ENCODE results near the gene XIRP2. TPM values are rescaled to one million over a fixed set of nuclear protein-coding genes. Genes with fewer than 3 reads are reported as not detected.
"Not testable (repeated sequence)": the region's sequence is repeated elsewhere in the genome, so short reads cannot be mapped to it uniquely, and the experiment has no call there.

XIRP2 gene
- total RNA-seq, 5 donors from 2014 or later (not counting 1 experiment from before 2014, with no cell fraction given) = not detected

GRCh38 chr2:167253025-167253424 lies 364.7 kb downstream of the XIRP2 start:
- H3K36me3 ChIP-seq (ENCODE audit: control insufficient read depth in 2 of 2, extremely low read depth in 1 of 2, insufficient read depth in 1 of 2, low read length in 1 of 2) = no peaks in the 10 kb centered on the region
- H3K36me3 Mint-ChIP-seq = no peaks in the 10 kb centered on the region
- H3K4me3 ChIP-seq (ENCODE audit: control insufficient read depth in 1 of 2, extremely low read depth in 1 of 2, low read length in 1 of 2) = no peak overlapping the region
- no peak for ATAC-seq (replicated peaks in 1 of 4)
- no peaks in the 10 kb centered on the region for H3K9me3 Mint-ChIP-seq
- H3K4me3 Mint-ChIP-seq = no peak overlapping the region
- no peak overlapping the region for H3K27ac Mint-ChIP-seq
- H3K4me1 ChIP-seq (ENCODE audit: control insufficient read depth in 1 of 2, extremely low read depth in 1 of 2, insufficient read depth in 2 of 2, low read length in 2 of 2) = no peaks in the 10 kb centered on the region
- H3K27me3 ChIP-seq (replicated peaks in 1 of 2; ENCODE audit: control insufficient read depth in 2 of 2, extremely low read depth in 1 of 2, insufficient read depth in 2 of 2, low read length in 1 of 2) = no peaks in the 10 kb centered on the region
- no peaks in the 10 kb centered on the region for H3K27me3 Mint-ChIP-seq
- no peaks in the 10 kb centered on the region for H3K9me3 ChIP-seq
- no CpG with 5 or more reads among the region's 2 CpGs for WGBS (ENCODE audit: insufficient coverage)
- H3K27ac ChIP-seq (ENCODE audit: low read length) = no peak overlapping the region
- POLR2A ChIA-PET = no interaction called here
- H3K4me1 Mint-ChIP-seq = no peaks in the 10 kb centered on the region
- no peak for DNase-seq
- CTCF ChIA-PET = no interaction called here

GRCh38 chr2:167254721-167255120 lies 366.4 kb downstream of the XIRP2 start:
- no peaks in the 10 kb centered on the region for H3K4me1 Mint-ChIP-seq
- H3K27ac Mint-ChIP-seq = no peak overlapping the region
- Histone ChIP-seq H3K36me3 (ENCODE audit: control insufficient read depth in 2 of 2, extremely low read depth in 1 of 2, insufficient read depth in 1 of 2, low read length in 1 of 2) (no peaks in the 10 kb centered on the region), H3K9me3 (no peaks in the 10 kb centered on the region), H3K4me3 (ENCODE audit: control insufficient read depth in 1 of 2, extremely low read depth in 1 of 2, low read length in 1 of 2) (no peak overlapping the region), H3K27me3 (replicated peaks in 1 of 2; ENCODE audit: control insufficient read depth in 2 of 2, extremely low read depth in 1 of 2, insufficient read depth in 2 of 2, low read length in 1 of 2) (no peaks in the 10 kb centered on the region), H3K27ac (ENCODE audit: low read length) (no peak overlapping the region), H3K4me1 (ENCODE audit: control insufficient read depth in 1 of 2, extremely low read depth in 1 of 2, insufficient read depth in 2 of 2, low read length in 2 of 2) (no peaks in the 10 kb centered on the region)
- H3K27me3 Mint-ChIP-seq = no peaks in the 10 kb centered on the region
- no peaks in the 10 kb centered on the region for H3K36me3 Mint-ChIP-seq
- POLR2A ChIA-PET = no interaction called here
- ATAC-seq (replicated peaks in 1 of 4) (no peak), DNase-seq (no peak)
- no peaks in the 10 kb centered on the region for H3K9me3 Mint-ChIP-seq
- CTCF ChIA-PET = no interaction called here
- H3K4me3 Mint-ChIP-seq = no peak overlapping the region
- WGBS (ENCODE audit: insufficient coverage) = no CpG with 5 or more reads among the region's 1 CpG

DNA sequence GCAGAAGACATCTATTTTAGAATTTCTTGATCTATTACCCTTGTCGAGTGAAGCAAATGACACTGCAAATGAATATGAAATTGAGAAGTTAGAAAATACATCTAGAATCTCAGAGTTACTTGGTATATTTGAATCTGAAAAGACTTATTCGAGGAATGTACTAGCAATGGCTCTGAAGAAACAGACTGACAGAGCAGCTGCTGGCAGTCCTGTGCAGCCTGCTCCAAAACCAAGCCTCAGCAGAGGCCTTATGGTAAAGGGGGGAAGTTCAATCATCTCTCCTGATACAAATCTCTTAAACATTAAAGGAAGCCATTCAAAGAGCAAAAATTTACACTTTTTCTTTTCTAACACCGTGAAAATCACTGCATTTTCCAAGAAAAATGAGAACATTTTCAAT lies 370.4 kb downstream of the XIRP2 start:
- Histone ChIP-seq H3K9me3 (no peaks in the 10 kb centered on the region), H3K27me3 (replicated peaks in 1 of 2; ENCODE audit: control insufficient read depth in 2 of 2, extremely low read depth in 1 of 2, insufficient read depth in 2 of 2, low read length in 1 of 2) (no peaks in the 10 kb centered on the region), H3K4me3 (ENCODE audit: control insufficient read depth in 1 of 2, extremely low read depth in 1 of 2, low read length in 1 of 2) (no peak overlapping the region), H3K27ac (ENCODE audit: low read length) (no peak overlapping the region), H3K36me3 (ENCODE audit: control insufficient read depth in 2 of 2, extremely low read depth in 1 of 2, insufficient read depth in 1 of 2, low read length in 1 of 2) (no peaks in the 10 kb centered on the region), H3K4me1 (ENCODE audit: control insufficient read depth in 1 of 2, extremely low read depth in 1 of 2, insufficient read depth in 2 of 2, low read length in 2 of 2) (no peaks in the 10 kb centered on the region)
- no peaks in the 10 kb centered on the region for H3K4me1 Mint-ChIP-seq
- no peaks in the 10 kb centered on the region for H3K36me3 Mint-ChIP-seq
- no peaks in the 10 kb centered on the region for H3K27me3 Mint-ChIP-seq
- ATAC-seq (replicated peaks in 1 of 4) (no peak), DNase-seq (no peak)
- H3K4me3 Mint-ChIP-seq = no peak overlapping the region
- no CpG with 5 or more reads among the region's 3 CpGs for WGBS (ENCODE audit: insufficient coverage)
- H3K27ac Mint-ChIP-seq = no peak overlapping the region
- POLR2A ChIA-PET = no interaction called here
- CTCF ChIA-PET = no interaction called here
- H3K9me3 Mint-ChIP-seq = no peaks in the 10 kb centered on the region

- no peak for DNase-seq
Measured at GRCh38 chr2:167264380-167264779, 376.1 kb downstream of the XIRP2 start.

DNA sequence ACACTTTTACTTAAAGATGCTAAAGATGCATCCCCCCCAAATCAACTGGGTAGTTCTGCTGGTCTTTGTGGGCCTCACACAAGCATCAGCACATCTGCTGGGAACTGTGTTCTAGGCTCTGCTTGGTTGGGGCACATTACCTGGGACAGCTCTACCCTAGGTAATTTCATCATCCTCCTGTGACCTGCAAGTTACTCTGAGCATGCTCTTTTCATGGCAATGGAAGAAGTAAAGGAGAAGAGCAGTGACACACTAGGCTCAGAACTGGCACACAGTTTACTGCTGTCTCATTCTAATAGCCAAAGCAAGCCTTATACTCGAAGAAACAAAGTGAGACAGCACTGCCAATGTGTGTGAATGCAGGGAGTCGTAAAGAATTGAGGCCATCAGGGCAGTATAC lies 376.7 kb downstream of the XIRP2 start:
- Histone ChIP-seq H3K4me3 (ENCODE audit: control insufficient read depth in 1 of 2, extremely low read depth in 1 of 2, low read length in 1 of 2) (no peak overlapping the region), H3K27ac (ENCODE audit: low read length) (no peak overlapping the region), H3K36me3 (ENCODE audit: control insufficient read depth in 2 of 2, extremely low read depth in 1 of 2, insufficient read depth in 1 of 2, low read length in 1 of 2) (no peaks in the 10 kb centered on the region), H3K27me3 (replicated peaks in 1 of 2; ENCODE audit: control insufficient read depth in 2 of 2, extremely low read depth in 1 of 2, insufficient read depth in 2 of 2, low read length in 1 of 2) (no peaks in the 10 kb centered on the region), H3K4me1 (ENCODE audit: control insufficient read depth in 1 of 2, extremely low read depth in 1 of 2, insufficient read depth in 2 of 2, low read length in 2 of 2) (no peaks in the 10 kb centered on the region), H3K9me3 (no peaks in the 10 kb centered on the region)
- no peak for DNase-seq
- no peaks in the 10 kb centered on the region for H3K36me3 Mint-ChIP-seq
- ChIA-PET POLR2A (no interaction called here), CTCF (no interaction called here)
- H3K4me3 Mint-ChIP-seq = no peak overlapping the region
- H3K27ac Mint-ChIP-seq = no peak overlapping the region
- no CpG with 5 or more reads among the region's 2 CpGs for WGBS (ENCODE audit: insufficient coverage)
- H3K27me3 Mint-ChIP-seq = no peaks in the 10 kb centered on the region
- ATAC-seq (replicated peaks in 1 of 4) = no peak
- no peaks in the 10 kb centered on the region for H3K4me1 Mint-ChIP-seq
- peaks cover 7 to 16% (median 9%) of the 10 kb centered on the region in 3 donors for H3K9me3 Mint-ChIP-seq

More at GRCh38 chr2:167264380-167264779, 376.1 kb downstream of the XIRP2 start:
- H3K27ac Mint-ChIP-seq = no peak overlapping the region
- 91% methylated on average over 1 of the region's 5 CpGs for WGBS (ENCODE audit: insufficient coverage)
- Histone ChIP-seq H3K27me3 (replicated peaks in 1 of 2; ENCODE audit: control insufficient read depth in 2 of 2, extremely low read depth in 1 of 2, insufficient read depth in 2 of 2, low read length in 1 of 2) (no peaks in the 10 kb centered on the region), H3K9me3 (no peaks in the 10 kb centered on the region), H3K4me1 (ENCODE audit: control insufficient read depth in 1 of 2, extremely low read depth in 1 of 2, insufficient read depth in 2 of 2, low read length in 2 of 2) (no peaks in the 10 kb centered on the region), H3K27ac (ENCODE audit: low read length) (no peak overlapping the region), H3K36me3 (ENCODE audit: control insufficient read depth in 2 of 2, extremely low read depth in 1 of 2, insufficient read depth in 1 of 2, low read length in 1 of 2) (no peaks in the 10 kb centered on the region), H3K4me3 (ENCODE audit: control insufficient read depth in 1 of 2, extremely low read depth in 1 of 2, low read length in 1 of 2) (no peak overlapping the region)
- H3K4me1 Mint-ChIP-seq = no peaks in the 10 kb centered on the region
- ChIA-PET CTCF (no interaction called here), POLR2A (no interaction called here)
- no peaks in the 10 kb centered on the region for H3K36me3 Mint-ChIP-seq
- no peak overlapping the region for H3K4me3 Mint-ChIP-seq
- no peak for ATAC-seq (replicated peaks in 1 of 4)
- H3K9me3 Mint-ChIP-seq = peaks cover 4 to 12% (median 5%) of the 10 kb centered on the region in 3 donors
- H3K27me3 Mint-ChIP-seq = no peaks in the 10 kb centered on the region

DNA sequence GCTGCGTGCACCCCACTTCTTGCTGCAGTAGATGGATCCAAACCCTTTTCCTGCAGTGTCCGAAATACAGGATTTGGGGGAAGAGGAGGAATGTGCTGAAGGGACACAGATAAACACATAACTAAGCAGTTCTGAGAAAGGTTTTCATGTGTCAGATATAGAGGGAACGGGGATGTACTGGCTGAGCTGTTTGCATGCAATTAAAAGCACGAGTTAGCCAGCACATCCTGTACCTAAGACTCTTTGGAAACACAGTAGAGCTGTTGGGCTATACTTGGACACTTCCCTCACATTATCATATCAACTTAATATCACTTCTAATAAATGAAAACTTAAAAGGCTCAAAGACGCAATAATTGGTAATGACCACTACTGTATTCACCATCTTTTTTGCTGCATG lies 377.4 kb downstream of the XIRP2 start:
- Histone ChIP-seq H3K27me3 (replicated peaks in 1 of 2; ENCODE audit: control insufficient read depth in 2 of 2, extremely low read depth in 1 of 2, insufficient read depth in 2 of 2, low read length in 1 of 2) (no peaks in the 10 kb centered on the region), H3K27ac (ENCODE audit: low read length) (no peak overlapping the region), H3K36me3 (ENCODE audit: control insufficient read depth in 2 of 2, extremely low read depth in 1 of 2, insufficient read depth in 1 of 2, low read length in 1 of 2) (no peaks in the 10 kb centered on the region), H3K4me1 (ENCODE audit: control insufficient read depth in 1 of 2, extremely low read depth in 1 of 2, insufficient read depth in 2 of 2, low read length in 2 of 2) (no peaks in the 10 kb centered on the region), H3K4me3 (ENCODE audit: control insufficient read depth in 1 of 2, extremely low read depth in 1 of 2, low read length in 1 of 2) (no peak overlapping the region), H3K9me3 (no peaks in the 10 kb centered on the region)
- ChIA-PET CTCF (no interaction called here), POLR2A (no interaction called here)
- H3K36me3 Mint-ChIP-seq = no peaks in the 10 kb centered on the region
- DNase-seq (no peak), ATAC-seq (replicated peaks in 1 of 4) (no peak)
- no peaks in the 10 kb centered on the region for H3K4me1 Mint-ChIP-seq
- no peaks in the 10 kb centered on the region for H3K27me3 Mint-ChIP-seq
- no peak overlapping the region for H3K27ac Mint-ChIP-seq
- WGBS (ENCODE audit: insufficient coverage) = 70% methylated on average over 2 of the region's 5 CpGs
- peaks cover 7 to 16% (median 9%) of the 10 kb centered on the region in 3 donors for H3K9me3 Mint-ChIP-seq
- no peak overlapping the region for H3K4me3 Mint-ChIP-seq

DNA sequence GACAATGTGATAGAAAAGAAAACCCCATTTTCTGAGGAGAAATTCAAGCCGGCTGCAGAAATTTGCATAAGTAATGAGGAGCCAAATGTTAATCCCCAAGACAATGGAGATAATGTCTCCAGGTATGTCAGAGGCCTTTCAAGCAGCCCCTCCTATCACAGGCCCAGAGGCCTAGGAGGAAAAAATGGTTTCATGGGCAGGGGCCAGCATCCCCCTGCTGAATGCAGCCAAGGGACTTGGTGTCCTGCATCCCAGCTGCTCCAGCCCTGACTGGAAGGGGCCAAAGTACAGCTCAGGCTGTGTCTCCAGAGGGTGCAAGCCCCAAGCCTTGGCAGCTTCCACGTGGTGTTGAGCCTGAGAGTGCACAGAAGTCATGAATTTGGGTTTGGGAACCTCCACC lies 380.0 kb downstream of the XIRP2 start:
- H3K4me3 ChIP-seq (ENCODE audit: control insufficient read depth in 1 of 2, extremely low read depth in 1 of 2, low read length in 1 of 2); H3K27me3 Mint-ChIP-seq; DNase-seq; POLR2A ChIA-PET; H3K9me3 ChIP-seq; H3K27ac Mint-ChIP-seq; H3K27ac ChIP-seq (ENCODE audit: low read length); H3K4me1 Mint-ChIP-seq; ATAC-seq (replicated peaks in 1 of 4); H3K4me1 ChIP-seq (ENCODE audit: control insufficient read depth in 1 of 2, extremely low read depth in 1 of 2, insufficient read depth in 2 of 2, low read length in 2 of 2); CTCF ChIA-PET; H3K27me3 ChIP-seq (replicated peaks in 1 of 2; ENCODE audit: control insufficient read depth in 2 of 2, extremely low read depth in 1 of 2, insufficient read depth in 2 of 2, low read length in 1 of 2); H3K36me3 Mint-ChIP-seq; H3K4me3 Mint-ChIP-seq; H3K36me3 ChIP-seq (ENCODE audit: control insufficient read depth in 2 of 2, extremely low read depth in 1 of 2, insufficient read depth in 1 of 2, low read length in 1 of 2): not testable (repeated sequence)
- 0% methylated on average over 1 of the region's 2 CpGs for WGBS (ENCODE audit: insufficient coverage)
- H3K9me3 Mint-ChIP-seq = peaks cover 7 to 16% (median 9%) of the 10 kb centered on the region in 3 donors
